ENCODE measurements around the gene GIGYF2.

GRCh38 chr2:232875256-232876121 is 178.4 kb downstream of the GIGYF2 start:
- no peak for TF ChIP-seq SUZ12 (IDR thresholded peaks at IDR 0.05; ENCODE audit: extremely low read depth, insufficient read depth, insufficient read length)
- TF ChIP-seq YY1 (IDR thresholded peaks at IDR 0.05; ENCODE audit: insufficient read depth, insufficient read length): no peak
- TF ChIP-seq ZNF274 (IDR thresholded peaks at IDR 0.05; ENCODE audit: low read depth, low read length): no peak
